Liver (tissue), 9 donors: ENCODE results near the gene CDRT15. TPM values are rescaled to one million over a fixed set of nuclear protein-coding genes. Genes with fewer than 3 reads are reported as not detected.

Experiments
- DNase-seq: peaks from one replicate; pipeline ENCODE4 v3.0.0-alpha.2; 2017; ENCODE audit warnings: low spot score
- H3K27ac ChIP-seq, 2 donors: one replicate each; pipeline ENCODE4 v1.7.0; 2013; ENCODE audit warnings: inconsistent platforms in 2 of 2, low read length in 2 of 2, control low read depth in 1 of 2, low read depth in 1 of 2, mild to moderate bottlenecking in 1 of 2
- H3K27me3 ChIP-seq, 4 donors: one replicate each; pipeline versions ENCODE4 v1.6.1 to v1.7.0; 2013; ENCODE audit warnings: low read length in 3 of 4, inconsistent platforms in 1 of 4, mild to moderate bottlenecking in 1 of 4, moderate library complexity in 1 of 4; ENCODE audit not compliant: control insufficient read depth in 4 of 4, insufficient read depth in 4 of 4
- H3K36me3 ChIP-seq, 4 donors: one replicate each; pipeline versions ENCODE4 v1.6.1 to v1.7.0; 2013; ENCODE audit warnings: low read length in 3 of 4, mild to moderate bottlenecking in 3 of 4, low read depth in 1 of 4, moderate library complexity in 1 of 4; ENCODE audit not compliant: control insufficient read depth in 4 of 4, insufficient read depth in 3 of 4
- H3K4me1 ChIP-seq, 4 donors: one replicate each; pipeline versions ENCODE4 v1.6.1 to v1.7.0; 2013; ENCODE audit warnings: low read length in 3 of 4, mild to moderate bottlenecking in 3 of 4, moderate library complexity in 1 of 4; ENCODE audit not compliant: control insufficient read depth in 4 of 4, insufficient read depth in 4 of 4
- H3K4me3 ChIP-seq, 3 donors: one replicate each; pipeline versions ENCODE4 v1.6.1 to v1.7.0; 2013; ENCODE audit warnings: low read length in 3 of 3, control low read depth in 1 of 3, low read depth in 1 of 3, mild to moderate bottlenecking in 1 of 3
- H3K9ac ChIP-seq, 2 donors: one replicate each; pipeline ENCODE4 v1.7.0; 2013; ENCODE audit warnings: low read length in 2 of 2, mild to moderate bottlenecking in 2 of 2, moderate library complexity in 2 of 2, control low read depth in 1 of 2, low read depth in 1 of 2
- H3K9me3 ChIP-seq, 4 donors: one replicate each; pipeline versions ENCODE4 v1.6.1 to v1.7.0; 2013; ENCODE audit warnings: low read length in 3 of 4; ENCODE audit not compliant: control insufficient read depth in 4 of 4
- ATF3 ChIP-seq: IDR thresholded peaks from 2 replicates; pipeline ENCODE4 v1.6.1; 2016; ENCODE audit warnings: antibody characterized with exemption
- CTCF ChIP-seq: fragments of 150-350 bp; IDR thresholded peaks from 2 replicates; pipeline ENCODE4 v1.5.1; 2017; ENCODE audit warnings: improper control_type of control experiment, low read depth, low read length; ENCODE audit not compliant: missing input control
- FOXA1 ChIP-seq: IDR thresholded peaks from 2 replicates; pipeline ENCODE4 v1.6.1; 2016; ENCODE audit warnings: antibody characterized with exemption
- HNF4A ChIP-seq, 2 donors: conservative IDR thresholded peaks; 2 replicates each; pipeline ENCODE4 v1.6.1; 2016; ENCODE audit warnings: antibody characterized with exemption in 2 of 2, mild to moderate bottlenecking in 2 of 2
- MAX ChIP-seq: IDR thresholded peaks from 2 replicates; pipeline ENCODE4 v1.6.1; 2016; ENCODE audit warnings: antibody characterized with exemption
- NR2F2 ChIP-seq: IDR thresholded peaks from 2 replicates; pipeline ENCODE4 v1.6.1; 2016; ENCODE audit warnings: antibody characterized with exemption
- RAD21 ChIP-seq, 2 donors: IDR thresholded peaks; 2 replicates each; pipeline ENCODE4 v1.6.1; 2016; ENCODE audit warnings: antibody characterized with exemption in 2 of 2, mild to moderate bottlenecking in 2 of 2
- REST ChIP-seq: IDR thresholded peaks from 2 replicates; pipeline ENCODE4 v1.6.1; 2016; ENCODE audit warnings: antibody characterized with exemption, mild to moderate bottlenecking
- RXRA ChIP-seq, 2 donors: IDR thresholded peaks; 2 replicates each; pipeline ENCODE4 v1.6.1; 2017 to 2018; ENCODE audit warnings: antibody characterized with exemption in 2 of 2, mild to moderate bottlenecking in 1 of 2
- TAF1 ChIP-seq: conservative IDR thresholded peaks from 2 replicates; pipeline ENCODE4 v1.6.1; 2016; ENCODE audit warnings: antibody characterized with exemption, mild to moderate bottlenecking
- YY1 ChIP-seq: IDR thresholded peaks from 2 replicates; pipeline ENCODE4 v1.6.1; 2016; ENCODE audit warnings: antibody characterized with exemption, mild to moderate bottlenecking
- WGBS: extraction: QIAGEN DNeasy Blood & Tissue Kit; methylation state at CpG from one replicate; pipeline ENCODE4 v1.1.7; 2013; 5-methylcytosine and 5-hydroxymethylcytosine counted together
- polyA plus RNA-seq, 2 donors: library from polyadenylated mRNA; stranded (reverse) in 1 of 2; unstranded in 1 of 2; fragments of 200-250 nt in 1 of 2; fragments of >200 nt in 1 of 2; fragmentation: Nextera tagmentation in 1 of 2; extraction: Ambion mirVana in 1 of 2; gene quantifications; one replicate each; pipeline versions ENCODE4 v1.2.1 to v1.2.3, GENCODE V29; 2013 to 2015
- total RNA-seq, 2 donors: library from RNA; depleted of rRNA; stranded (reverse); fragments of >200 nt; gene quantifications; one replicate each; pipeline ENCODE4 v1.2.3, GENCODE V29; 2014
- donor health status: healthy.
- donor health status: healthy.
- donor health status: healthy.
- donor health status: healthy.
- donor health status: healthy.

Gene CDRT15
- total and polyA plus RNA-seq, 4 donors: 0.40 TPM; not detected in 3

- WGBS: 77% methylated on average over 2 of the region's 2 CpGs
- H3K27me3 ChIP-seq: no peaks in the 10 kb centered on the region
- no peak for TF ChIP-seq ATF3
- TF ChIP-seq RXRA (IDR thresholded peaks at IDR 0.05): no peak
- TF ChIP-seq MAX: no peak
- peak in 1 of 2 donors; percentile 38 for TF ChIP-seq RAD21 (IDR thresholded peaks at IDR 0.05)
- no peak for TF ChIP-seq NR2F2
- TF ChIP-seq CTCF: peak; percentile 6
Observed at GRCh38 chr17:14268264-14268663, 31.6 kb upstream of the CDRT15 start.

GRCh38 chr17:14261406-14261805, 24.7 kb upstream of the CDRT15 start:
- H3K4me3 ChIP-seq: no peak overlapping the region
- no peaks in the 10 kb centered on the region for H3K9me3 ChIP-seq
- no peak overlapping the region for H3K9ac ChIP-seq
- TF ChIP-seq HNF4A (conservative IDR thresholded peaks at IDR 0.05) (no peak), TAF1 (no peak), REST (no peak), ATF3 (no peak)
- H3K27me3 ChIP-seq: no peaks in the 10 kb centered on the region
- H3K27ac ChIP-seq: no peak overlapping the region
- no peaks in the 10 kb centered on the region for H3K4me1 ChIP-seq
- no peak for DNase-seq
- 94% methylated on average over 5 of the region's 5 CpGs for WGBS
- no peaks in the 10 kb centered on the region for H3K36me3 ChIP-seq

More at GRCh38 chr17:14268264-14268663, 31.6 kb upstream of the CDRT15 start:
- no peaks in the 10 kb centered on the region for H3K36me3 ChIP-seq
- no peak for DNase-seq
- H3K4me3 ChIP-seq: no peak overlapping the region
- H3K9me3 ChIP-seq: no peaks in the 10 kb centered on the region
- no peak overlapping the region for H3K27ac ChIP-seq
- no peaks in the 10 kb centered on the region for H3K4me1 ChIP-seq
- no peak overlapping the region for H3K9ac ChIP-seq

- 92% methylated on average over 3 of the region's 3 CpGs for WGBS
- Histone ChIP-seq H3K36me3 (no peaks in the 10 kb centered on the region), H3K27ac (no peak overlapping the region), H3K4me1 (no peaks in the 10 kb centered on the region), H3K9ac (no peak overlapping the region), H3K9me3 (no peaks in the 10 kb centered on the region), H3K4me3 (no peak overlapping the region), H3K27me3 (no peaks in the 10 kb centered on the region)
- DNase-seq: no peak
- no peak for TF ChIP-seq CTCF
- no peak for TF ChIP-seq ATF3
- no peak for TF ChIP-seq TAF1
- no peak for TF ChIP-seq FOXA1
- TF ChIP-seq YY1: no peak
Observed at GRCh38 chr17:14245629-14246028, 9.0 kb upstream of the CDRT15 start.
